Measurements from ENCODE around the gene NCBP2L.

The NCBP2L gene

GRCh38 chrX:107738272-107738671, 39.3 kb upstream of the NCBP2L start:
- no peak overlapping the region for H3K27ac ChIP-seq (ENCODE audit: low read depth, low read length)
- H3K9ac ChIP-seq (ENCODE audit: low read length): no peak overlapping the region
- no peaks in the 10 kb centered on the region for H3K9me3 ChIP-seq (ENCODE audit: insufficient read depth, low read length)
- H3K27me3 ChIP-seq (ENCODE audit: low read length): no peaks in the 10 kb centered on the region
- H3K79me2 ChIP-seq (ENCODE audit: insufficient read depth, low read length): no peaks in the 10 kb centered on the region
- H3K36me3 ChIP-seq (ENCODE audit: low read length): no peaks in the 10 kb centered on the region
- H3K4me2 ChIP-seq (ENCODE audit: low read depth, low read length, poor library complexity, severe bottlenecking): no peak overlapping the region
- TF ChIP-seq EZH2phosphoT487 (conservative IDR thresholded peaks at IDR 0.05; ENCODE audit: low read length): no peak
- TF ChIP-seq, protein P1, sequence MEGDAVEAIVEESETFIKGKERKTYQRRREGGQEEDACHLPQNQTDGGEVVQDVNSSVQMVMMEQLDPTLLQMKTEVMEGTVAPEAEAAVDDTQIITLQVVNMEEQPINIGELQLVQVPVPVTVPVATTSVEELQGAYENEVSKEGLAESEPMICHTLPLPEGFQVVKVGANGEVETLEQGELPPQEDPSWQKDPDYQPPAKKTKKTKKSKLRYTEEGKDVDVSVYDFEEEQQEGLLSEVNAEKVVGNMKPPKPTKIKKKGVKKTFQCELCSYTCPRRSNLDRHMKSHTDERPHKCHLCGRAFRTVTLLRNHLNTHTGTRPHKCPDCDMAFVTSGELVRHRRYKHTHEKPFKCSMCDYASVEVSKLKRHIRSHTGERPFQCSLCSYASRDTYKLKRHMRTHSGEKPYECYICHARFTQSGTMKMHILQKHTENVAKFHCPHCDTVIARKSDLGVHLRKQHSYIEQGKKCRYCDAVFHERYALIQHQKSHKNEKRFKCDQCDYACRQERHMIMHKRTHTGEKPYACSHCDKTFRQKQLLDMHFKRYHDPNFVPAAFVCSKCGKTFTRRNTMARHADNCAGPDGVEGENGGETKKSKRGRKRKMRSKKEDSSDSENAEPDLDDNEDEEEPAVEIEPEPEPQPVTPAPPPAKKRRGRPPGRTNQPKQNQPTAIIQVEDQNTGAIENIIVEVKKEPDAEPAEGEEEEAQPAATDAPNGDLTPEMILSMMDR (IDR thresholded peaks at IDR 0.05; ENCODE audit: insufficient read depth, low read length, poor library complexity, severe bottlenecking): no peak
- no peak overlapping the region for H3K4me3 ChIP-seq (ENCODE audit: insufficient read depth, low read length, poor library complexity, severe bottlenecking)
- H3K9me2 ChIP-seq (replicated peaks; ENCODE audit: insufficient read depth, low read length): no peaks in the 10 kb centered on the region
- H4K20me1 ChIP-seq (ENCODE audit: low read depth, low read length): no peaks in the 10 kb centered on the region
- H3F3A ChIP-seq (ENCODE audit: insufficient read depth): no peaks in the 10 kb centered on the region
- no peak overlapping the region for H2AFZ ChIP-seq (ENCODE audit: low read depth, low read length, severe bottlenecking)

- Histone ChIP-seq H3K79me2 (ENCODE audit: insufficient read depth, low read length) (no peaks in the 10 kb centered on the region), H4K20me1 (ENCODE audit: low read depth, low read length) (no peaks in the 10 kb centered on the region), H3K27me3 (ENCODE audit: low read length) (no peaks in the 10 kb centered on the region), H3K36me3 (ENCODE audit: low read length) (no peaks in the 10 kb centered on the region), H2AFZ (ENCODE audit: low read depth, low read length, severe bottlenecking) (no peak overlapping the region), H3F3A (ENCODE audit: insufficient read depth) (no peaks in the 10 kb centered on the region), H3K4me2 (ENCODE audit: low read depth, low read length, poor library complexity, severe bottlenecking) (no peak overlapping the region), H3K9me2 (replicated peaks; ENCODE audit: insufficient read depth, low read length) (no peaks in the 10 kb centered on the region), H3K9ac (ENCODE audit: low read length) (no peak overlapping the region), H3K9me3 (ENCODE audit: insufficient read depth, low read length) (no peaks in the 10 kb centered on the region), H3K27ac (ENCODE audit: low read depth, low read length) (no peak overlapping the region), H3K4me3 (ENCODE audit: insufficient read depth, low read length, poor library complexity, severe bottlenecking) (no peak overlapping the region)
- TF ChIP-seq, protein P1 (IDR thresholded peaks at IDR 0.05; ENCODE audit: insufficient read depth, low read length, poor library complexity, severe bottlenecking): no peak
- TF ChIP-seq EZH2phosphoT487 (conservative IDR thresholded peaks at IDR 0.05; ENCODE audit: low read length): no peak
Observed at GRCh38 chrX:107738768-107739167, 38.8 kb upstream of the NCBP2L start.

GRCh38 chrX:107739541-107739940, 38.0 kb upstream of the NCBP2L start:
- Histone ChIP-seq H4K20me1 (ENCODE audit: low read depth, low read length) (no peaks in the 10 kb centered on the region), H3K27me3 (ENCODE audit: low read length) (no peaks in the 10 kb centered on the region), H3K27ac (ENCODE audit: low read depth, low read length) (no peak overlapping the region), H3K9ac (ENCODE audit: low read length) (no peak overlapping the region), H3K9me3 (ENCODE audit: insufficient read depth, low read length) (no peaks in the 10 kb centered on the region), H3K9me2 (replicated peaks; ENCODE audit: insufficient read depth, low read length) (no peaks in the 10 kb centered on the region), H3K4me3 (ENCODE audit: insufficient read depth, low read length, poor library complexity, severe bottlenecking) (no peak overlapping the region), H3K4me2 (ENCODE audit: low read depth, low read length, poor library complexity, severe bottlenecking) (no peak overlapping the region), H3F3A (ENCODE audit: insufficient read depth) (no peaks in the 10 kb centered on the region), H3K79me2 (ENCODE audit: insufficient read depth, low read length) (no peaks in the 10 kb centered on the region), H3K36me3 (ENCODE audit: low read length) (no peaks in the 10 kb centered on the region), H2AFZ (ENCODE audit: low read depth, low read length, severe bottlenecking) (no peak overlapping the region)
- TF ChIP-seq, protein P1 (IDR thresholded peaks at IDR 0.05; ENCODE audit: insufficient read depth, low read length, poor library complexity, severe bottlenecking): no peak
- no peak for TF ChIP-seq EZH2phosphoT487 (conservative IDR thresholded peaks at IDR 0.05; ENCODE audit: low read length)
